HEK293 (cell line): ENCODE data around the gene POR.
"Not testable (repeated sequence)": the region's sequence is repeated elsewhere in the genome, so short reads cannot be mapped to it uniquely, and the experiment has no call there.

Source experiments
- CTCF ChIA-PET: fragments of 350-600 bp; formaldehyde crosslinking; extraction: SDS; loops from one replicate; lab custom pipeline; 2021; ENCODE audit warnings: antibody characterized with exemption; lab: Yijun Ruan, JAX
- POLR2A ChIA-PET: fragments of 300-600 bp; formaldehyde crosslinking; extraction: SDS; loops from one replicate; lab custom pipeline; 2020; ENCODE audit warnings: antibody characterized with exemption, inconsistent platforms; lab: Yijun Ruan, JAX
- H3K27ac ChIP-seq: fragments of 200-500 bp; sonication (Bioruptor generic); 2 replicates; pipeline ENCODE4 v1.5.1; 2014; ENCODE audit warnings: low read depth, low read length, control low read depth, inconsistent platforms; ENCODE audit errors: extremely low read depth
- H3K36me3 ChIP-seq, 2 experiments: fragments of 200-500 bp in 1 of 2; sonication (Bioruptor generic) in 1 of 2; 1 replicate in 1 of 2; 2 replicates in 1 of 2; pipeline ENCODE4 v1.5.1; 2014 to 2017; ENCODE audit warnings: inconsistent platforms in 2 of 2, low read length in 2 of 2; ENCODE audit not compliant: control insufficient read depth in 2 of 2, insufficient read depth in 1 of 2
- H3K4me1 ChIP-seq: fragments of 200-500 bp; sonication (Bioruptor generic); 2 replicates; pipeline ENCODE4 v1.5.1; 2014; ENCODE audit warnings: mild to moderate bottlenecking, low read length, inconsistent platforms; ENCODE audit not compliant: control insufficient read depth, insufficient read depth
- H3K4me3 ChIP-seq: 2 replicates; pipeline ENCODE4 v1.5.1; 2011; ENCODE audit warnings: low read depth, mild to moderate bottlenecking, control low read depth, low read length, moderate library complexity
- H3K9me3 ChIP-seq: fragments of 200-500 bp; sonication (Bioruptor generic); 2 replicates; pipeline ENCODE4 v1.5.1; 2014; ENCODE audit warnings: low read depth, low read length, inconsistent platforms; ENCODE audit not compliant: control insufficient read depth, insufficient read depth
- CTCF ChIP-seq: fragments of 450-650 bp; formaldehyde crosslinking; IDR thresholded peaks from 2 replicates; pipeline ENCODE4 v1.5.1; 2016; ENCODE audit warnings: missing biosample characterization, missing genetic modification characterization
- GLI4 ChIP-seq: fragments of 450-650 bp; formaldehyde crosslinking; IDR thresholded peaks from 2 replicates; pipeline ENCODE4 v1.5.1; 2016; ENCODE audit warnings: missing biosample characterization, missing genetic modification characterization
- GLIS1 ChIP-seq: fragments of 450-650 bp; formaldehyde crosslinking; IDR thresholded peaks from 2 replicates; pipeline ENCODE4 v1.5.1; 2016; ENCODE audit warnings: missing biosample characterization, missing genetic modification characterization
- OVOL3 ChIP-seq: fragments of 450-650 bp; formaldehyde crosslinking; IDR thresholded peaks from 2 replicates; pipeline ENCODE4 v1.5.1; 2016; ENCODE audit warnings: missing biosample characterization, missing genetic modification characterization
- RBAK ChIP-seq: fragments of 450-650 bp; formaldehyde crosslinking; IDR thresholded peaks from 2 replicates; pipeline ENCODE4 v1.5.1; 2016; ENCODE audit warnings: missing biosample characterization, missing genetic modification characterization
- ZFP3 ChIP-seq: fragments of 450-650 bp; formaldehyde crosslinking; IDR thresholded peaks from 2 replicates; pipeline ENCODE4 v1.5.1; 2016; ENCODE audit warnings: low read depth, missing biosample characterization, missing genetic modification characterization
- ZNF140 ChIP-seq: fragments of 450-650 bp; formaldehyde crosslinking; IDR thresholded peaks from 2 replicates; pipeline ENCODE4 v1.5.1; 2016; ENCODE audit warnings: missing biosample characterization, missing genetic modification characterization
- ZNF175 ChIP-seq: fragments of 450-650 bp; formaldehyde crosslinking; IDR thresholded peaks from 2 replicates; pipeline ENCODE4 v1.5.1; 2016; ENCODE audit warnings: missing biosample characterization, missing genetic modification characterization
- ZNF2 ChIP-seq: fragments of 450-650 bp; formaldehyde crosslinking; IDR thresholded peaks from 2 replicates; pipeline ENCODE4 v1.5.1; 2016; ENCODE audit warnings: missing biosample characterization, missing genetic modification characterization
- ZNF280D ChIP-seq: fragments of 450-650 bp; formaldehyde crosslinking; IDR thresholded peaks from 2 replicates; pipeline ENCODE4 v1.5.1; 2016; ENCODE audit warnings: missing biosample characterization, missing genetic modification characterization
- ZNF354C ChIP-seq: fragments of 450-650 bp; formaldehyde crosslinking; IDR thresholded peaks from 2 replicates; pipeline ENCODE4 v1.5.1; 2016; ENCODE audit warnings: missing biosample characterization, missing genetic modification characterization, low read depth, borderline replicate concordance
- ZNF37A ChIP-seq: fragments of 450-650 bp; IDR thresholded peaks from 2 replicates; pipeline ENCODE4 v1.5.1; 2018; ENCODE audit warnings: missing biosample characterization, missing genetic modification characterization
- ZNF423 ChIP-seq: fragments of 450-650 bp; formaldehyde crosslinking; IDR thresholded peaks from 2 replicates; pipeline ENCODE4 v1.5.1; 2016; ENCODE audit warnings: missing biosample characterization, missing genetic modification characterization
- ZNF501 ChIP-seq: fragments of 450-650 bp; formaldehyde crosslinking; IDR thresholded peaks from 2 replicates; pipeline ENCODE4 v1.5.1; 2016; ENCODE audit warnings: missing biosample characterization, missing genetic modification characterization
- ZNF560 ChIP-seq: fragments of 450-650 bp; formaldehyde crosslinking; IDR thresholded peaks from 2 replicates; pipeline ENCODE4 v1.5.1; 2017; ENCODE audit warnings: missing biosample characterization, missing genetic modification characterization, borderline replicate concordance

Gene POR

GRCh38 chr7:76003351-76003750 lies 88.4 kb downstream of the POR start:
- POLR2A ChIA-PET: no interaction called here
- H3K27ac ChIP-seq: no peak overlapping the region
- no peak overlapping the region for H3K4me3 ChIP-seq
- TF ChIP-seq ZNF140 (tag by site-specific recombination): no peak
- TF ChIP-seq CTCF (tag by site-specific recombination): no peak
- no peak for TF ChIP-seq ZFP3 (tag by site-specific recombination)
- no peak for TF ChIP-seq ZNF280D (tag by site-specific recombination)
- TF ChIP-seq ZNF560: no peak
- no peak for TF ChIP-seq ZNF354C (tag by site-specific recombination)
- TF ChIP-seq OVOL3: no peak
- no peak for TF ChIP-seq RBAK
- no peaks in the 10 kb centered on the region for H3K9me3 ChIP-seq
- CTCF ChIA-PET: interaction anchor here (0.7 kb wide), 1 partner anchor 18 kb away, joined by 3 read pairs; no protein-coding TSS in a partner anchor
- H3K36me3 ChIP-seq: peaks cover 3 to 33% of the 10 kb centered on the region in 2 experiments; a peak in 2 of 3 replicates
- no peaks in the 10 kb centered on the region for H3K4me1 ChIP-seq

DNA sequence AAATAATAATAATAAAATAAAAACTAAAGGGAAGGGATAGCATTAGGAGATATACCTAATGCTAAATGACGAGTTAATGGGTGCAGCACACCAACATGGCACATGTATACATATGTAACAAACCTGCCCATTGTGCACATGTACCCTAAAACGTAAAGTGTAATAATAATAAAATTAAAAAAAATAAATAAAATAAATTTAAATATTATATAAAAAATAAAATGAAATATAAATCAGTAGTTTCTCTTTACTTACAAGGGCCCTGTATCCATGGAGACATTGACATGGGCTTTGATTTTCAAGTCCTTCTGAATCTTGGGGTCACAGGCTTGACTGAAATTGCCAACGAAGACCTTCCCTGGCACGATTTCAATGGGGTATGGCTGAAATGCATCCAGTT lies 90.0 kb downstream of the POR start:
- ChIA-PET CTCF (interaction anchor here (0.5 kb wide), 1 partner anchor 73 kb away, joined by 6 read pairs; no protein-coding TSS in a partner anchor), POLR2A (interaction anchor here (0.7 kb wide), 1 partner anchor 15 kb away, joined by 7 read pairs; no protein-coding TSS in a partner anchor)
- peaks cover under 1 to 33% of the 10 kb centered on the region in 2 experiments; a peak in 2 of 3 replicates for H3K36me3 ChIP-seq
- H3K9me3 ChIP-seq, H3K4me3 ChIP-seq, H3K4me1 ChIP-seq, H3K27ac ChIP-seq: not testable (repeated sequence)

- H3K36me3 ChIP-seq: peaks cover 0 to 13% of the 10 kb centered on the region in 2 experiments; a peak in 2 of 3 replicates
- no peak for TF ChIP-seq ZNF2 (tag by site-specific recombination)
- TF ChIP-seq ZNF423 (tag by site-specific recombination): no peak
- TF ChIP-seq ZNF37A (tag by site-specific recombination): no peak
- TF ChIP-seq GLI4: no peak
- no peak for TF ChIP-seq ZNF175 (tag by site-specific recombination)
- no peak for TF ChIP-seq ZNF501 (tag by site-specific recombination)
- no peak for TF ChIP-seq GLIS1
- TF ChIP-seq, all 188 proteins: peak for 0
- ChIA-PET POLR2A (no interaction called here), CTCF (interaction anchor here (0.7 to 3.9 kb wide), 2 partner anchors 12 kb away, joined by 3 to 23 read pairs; no protein-coding TSS in a partner anchor)
- Histone ChIP-seq H3K9me3 (no peaks in the 10 kb centered on the region), H3K27ac (no peak overlapping the region), H3K4me3 (no peak overlapping the region), H3K4me1 (no peaks in the 10 kb centered on the region)
These were observed 93.3 kb downstream of the POR start for GRCh38 chr7:76008156-76008687.
